IMR-90 (cell line): ENCODE measurements around the gene HIVEP1.

ENCODE experiments used
- BHLHE40 ChIP-seq: fragments of 150-350 bp; IDR thresholded peaks from 2 replicates; pipeline ENCODE4 v1.6.1; 2016; ENCODE audit warnings: mild to moderate bottlenecking, low read depth, low read length
- CTCF ChIP-seq: conservative IDR thresholded peaks from 2 replicates; pipeline ENCODE4 v1.5.1; 2012; ENCODE audit warnings: mild to moderate bottlenecking, low read depth, low read length, improper control_type of control experiment
- POLR2A ChIP-seq: IDR thresholded peaks from 2 replicates; pipeline ENCODE4 v1.6.1; 2012; ENCODE audit warnings: mild to moderate bottlenecking, low read depth, low read length

DNA sequence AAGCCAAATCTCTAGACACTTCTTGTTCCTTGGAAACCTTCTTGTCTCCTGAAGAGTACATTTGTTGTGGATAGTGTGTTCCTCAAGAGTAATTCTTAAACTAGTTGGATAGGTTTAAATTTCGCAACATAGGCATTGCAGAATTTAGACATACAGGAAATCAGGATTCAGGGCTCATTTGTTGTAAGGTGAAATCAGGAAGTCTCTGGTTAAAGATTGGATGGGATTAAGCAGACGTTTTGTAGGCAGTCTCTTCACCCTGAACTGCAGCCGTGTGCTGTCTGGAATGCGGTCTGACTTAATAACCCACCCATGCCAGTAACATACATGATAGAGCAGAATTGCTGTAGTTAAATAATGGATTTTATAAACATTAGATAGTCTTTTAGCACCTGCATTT lies 21.7 kb downstream of the HIVEP1 start:
- TF ChIP-seq BHLHE40: no peak
- no peak for TF ChIP-seq CTCF
- TF ChIP-seq POLR2A: no peak
